Adrenal gland (tissue), 12 donors: ENCODE results near the gene LUC7L. TPM values are rescaled to one million over a fixed set of nuclear protein-coding genes. Genes with fewer than 3 reads are reported as not detected.
"Not testable (repeated sequence)": the region's sequence is repeated elsewhere in the genome, so short reads cannot be mapped to it uniquely, and the experiment has no call there.

Experiments
- DNase-seq, 7 donors: peaks; one replicate each; pipeline ENCODE4 v3.0.0-alpha.2; 2019 to 2020
- H3K27ac ChIP-seq, 5 donors: fragments of 200-600 bp; sonication (generic) in 4 of 5; 1 replicate in 3 of 5; 2 replicates in 2 of 5; pipeline versions ENCODE4 v1.5.1 to v1.8.0; 2016 to 2020; ENCODE audit warnings: mild to moderate bottlenecking in 1 of 5
- H3K27me3 ChIP-seq: fragments of 200-600 bp; 2 replicates; pipeline ENCODE4 v1.8.0; 2021
- H3K36me3 ChIP-seq, 2 donors: fragments of 200-600 bp; replicated peaks in 1 of 2; 1 replicate in 1 of 2; 2 replicates in 1 of 2; pipeline versions ENCODE4 v1.5.1 to v1.8.0; 2018 to 2022
- H3K4me1 ChIP-seq, 2 donors: fragments of 200-600 bp; replicated peaks in 1 of 2; 1 replicate in 1 of 2; 2 replicates in 1 of 2; pipeline versions ENCODE4 v1.5.1 to v1.8.0; 2018 to 2021
- H3K4me3 ChIP-seq, 4 donors: fragments of 200-600 bp; sonication (generic) in 3 of 4; one replicate each; pipeline ENCODE4 v1.5.1; 2016 to 2018
- H3K9me3 ChIP-seq, 3 donors: fragments of 200-600 bp; sonication (generic) in 1 of 3; replicated peaks in 1 of 3; 1 replicate in 2 of 3; 2 replicates in 1 of 3; pipeline versions ENCODE4 v1.5.1 to v1.8.0; 2016 to 2021
- POLR2A ChIP-seq, 2 donors: fragments of 450-650 bp; IDR thresholded peaks; one replicate each; pipeline ENCODE4 v1.6.1; 2017; ENCODE audit warnings: antibody characterized with exemption in 2 of 2, mild to moderate bottlenecking in 2 of 2, moderate library complexity in 1 of 2
- WGBS, 4 donors: extraction: QIAGEN DNeasy Blood & Tissue Kit in 2 of 4; methylation state at CpG; one replicate each; pipeline versions ENCODE4 v1.1.5 to v1.1.7; 2013 to 2017; 5-methylcytosine and 5-hydroxymethylcytosine counted together
- intact Hi-C, 2 donors: fragments of 100-400 bp; cut with DNase I; formaldehyde crosslinking; loops; one replicate each; pipeline versions ENCODE4 v1.14.1 to v1.15.0; 2022 to 2023
- polyA plus RNA-seq, 3 donors: library from polyadenylated mRNA; stranded (reverse); fragments of 200-250 nt in 2 of 3; fragments of 350-450 nt in 1 of 3; fragmentation: Illumina TruSeq in 1 of 3; extraction: RNeasy Lipid Tissue Mini Kit (QIAGEN cat#74804) in 1 of 3; gene quantifications; one replicate each; pipeline ENCODE4 v1.2.3, GENCODE V29; 2013 to 2014
- total RNA-seq, 9 donors: library from RNA; depleted of rRNA in 4 of 9; stranded (reverse); fragments of >200 nt in 4 of 9; fragments of 120-200 nt in 1 of 9; fragmentation: NEBNext Ultra II Directional in 1 of 9; extraction: Animal tissue kit (Norgen Biotek cat#: 25700) in 1 of 9; gene quantifications; one replicate each; pipeline versions ENCODE4 v1.1.0 to v1.2.4, GENCODE V29; 2013 to 2023
- TF ChIP-seq, protein P1 (sequence below), 6 experiments: fragments of 450-650 bp in 4 of 6; fragments of 200-600 bp in 2 of 6; sonication (generic) in 1 of 6; IDR thresholded peaks; 1 replicate in 5 of 6; 2 replicates in 1 of 6; pipeline versions ENCODE4 v1.5.1 to v1.8.0; 2016 to 2021; ENCODE audit warnings: antibody characterized with exemption in 6 of 6, mild to moderate bottlenecking in 2 of 6, moderate library complexity in 1 of 6
- donor health status: healthy with polysubstance abuse.
- donor health status: Bipolar disorder and iron deficiency.
- donor health status: DM: yes; HTN: yes; CAD: no.
- donor health status: DM: no; HTN: no; CAD: no.
- donor health status: DM: no; HTN: no; CAD: no.
- donor health status: DM: yes; HTN: yes; CAD: no.

The LUC7L gene
- total and polyA plus RNA-seq, 12 donors = 19.7 to 700 (median 79.1) TPM

GRCh38 chr16:165539-166374 lies 63.5 kb downstream of the LUC7L start, which contains the start of gene HBM:
HBM (plus strand) TSS chr16:165978; CDS start chr16:165998, 20 bp downstream.
- Histone ChIP-seq H3K27me3 (peaks cover 46% of the 10 kb centered on the region), H3K36me3 (no peaks in the 10 kb centered on the region), H3K4me3 (peak within 1 kb of the TSS in 1 of 4 donors; percentile 23), H3K9me3 (no peaks in the 10 kb centered on the region), H3K27ac (no peak within 1 kb of the TSS), H3K4me1 (peaks cover 7 to 16% of the 10 kb centered on the region in 2 donors)
- TF ChIP-seq POLR2A (IDR thresholded peaks at IDR 0.05) = no peak
- TF ChIP-seq, protein P1, sequence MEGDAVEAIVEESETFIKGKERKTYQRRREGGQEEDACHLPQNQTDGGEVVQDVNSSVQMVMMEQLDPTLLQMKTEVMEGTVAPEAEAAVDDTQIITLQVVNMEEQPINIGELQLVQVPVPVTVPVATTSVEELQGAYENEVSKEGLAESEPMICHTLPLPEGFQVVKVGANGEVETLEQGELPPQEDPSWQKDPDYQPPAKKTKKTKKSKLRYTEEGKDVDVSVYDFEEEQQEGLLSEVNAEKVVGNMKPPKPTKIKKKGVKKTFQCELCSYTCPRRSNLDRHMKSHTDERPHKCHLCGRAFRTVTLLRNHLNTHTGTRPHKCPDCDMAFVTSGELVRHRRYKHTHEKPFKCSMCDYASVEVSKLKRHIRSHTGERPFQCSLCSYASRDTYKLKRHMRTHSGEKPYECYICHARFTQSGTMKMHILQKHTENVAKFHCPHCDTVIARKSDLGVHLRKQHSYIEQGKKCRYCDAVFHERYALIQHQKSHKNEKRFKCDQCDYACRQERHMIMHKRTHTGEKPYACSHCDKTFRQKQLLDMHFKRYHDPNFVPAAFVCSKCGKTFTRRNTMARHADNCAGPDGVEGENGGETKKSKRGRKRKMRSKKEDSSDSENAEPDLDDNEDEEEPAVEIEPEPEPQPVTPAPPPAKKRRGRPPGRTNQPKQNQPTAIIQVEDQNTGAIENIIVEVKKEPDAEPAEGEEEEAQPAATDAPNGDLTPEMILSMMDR (IDR thresholded peaks at IDR 0.05) = no peak
- WGBS, 4 donors = 0 to 2% (median 1%) methylated on average over 1 to 75 of the region's 75 CpGs
- no peak for DNase-seq
- intact Hi-C loops = no loop called here

- intact Hi-C loops = no loop called here
- TF ChIP-seq POLR2A (IDR thresholded peaks at IDR 0.05) = no peak
- TF ChIP-seq, protein P1 (IDR thresholded peaks at IDR 0.05) = no peak
- DNase-seq = no peak
- Histone ChIP-seq H3K27me3 (peaks cover 42% of the 10 kb centered on the region), H3K4me3 (peak overlapping the region in 1 of 4 donors; percentile 23), H3K36me3 (no peaks in the 10 kb centered on the region), H3K4me1 (peaks cover 7 to 16% of the 10 kb centered on the region in 2 donors), H3K27ac (no peak overlapping the region), H3K9me3 (no peaks in the 10 kb centered on the region)
- WGBS, 4 donors = 0 to 3% (median 2%) methylated on average over 1 to 53 of the region's 77 CpGs
Measured at GRCh38 chr16:164827-165538, 64.3 kb downstream of the LUC7L start.

GRCh38 chr16:164134-164823 lies 65.0 kb downstream of the LUC7L start:
- H3K36me3 ChIP-seq, H3K27ac ChIP-seq, H3K9me3 ChIP-seq, H3K4me3 ChIP-seq, intact Hi-C loops, DNase-seq: not testable (repeated sequence)
- Histone ChIP-seq H3K4me1 (peaks cover 7 to 16% of the 10 kb centered on the region in 2 donors), H3K27me3 (peaks cover 42% of the 10 kb centered on the region)
- 0% methylated on average over 23 of the region's 80 CpGs; no CpG with 5 or more reads in 3 of the 4 donors for WGBS, 4 donors

GRCh38 chr16:163696-164095 lies 65.6 kb downstream of the LUC7L start:
- WGBS, 4 donors = 10 to 27% methylated on average over 2 of the region's 3 CpGs; no CpG with 5 or more reads in 2 of the 4 donors
- H3K9me3 ChIP-seq, H3K27ac ChIP-seq, H3K36me3 ChIP-seq, DNase-seq, intact Hi-C loops, H3K4me3 ChIP-seq: not testable (repeated sequence)
- Histone ChIP-seq H3K4me1 (peaks cover 7 to 16% of the 10 kb centered on the region in 2 donors), H3K27me3 (peaks cover 37% of the 10 kb centered on the region)

- H3K9me3 ChIP-seq, H3K36me3 ChIP-seq, H3K4me3 ChIP-seq, DNase-seq, intact Hi-C loops, H3K27ac ChIP-seq: not testable (repeated sequence)
- Histone ChIP-seq H3K4me1 (peaks cover 7 to 16% of the 10 kb centered on the region in 2 donors), H3K27me3 (peaks cover 31% of the 10 kb centered on the region)
- 75 to 92% (median 84%) methylated on average over 6 to 10 of the region's 10 CpGs; no CpG with 5 or more reads in 1 of the 4 donors for WGBS, 4 donors
Measured at GRCh38 chr16:163139-163538, 66.1 kb downstream of the LUC7L start.
